ENCODE data around the gene RTKN2. TPM values are rescaled to one million over a fixed set of nuclear protein-coding genes. Genes with fewer than 3 reads are reported as not detected.

RTKN2 gene
- total RNA-seq, 1 donor from 2014 or later: 13.2 TPM

- no peak overlapping the region for H3K4me3 Mint-ChIP-seq (ENCODE audit: low read depth)
- H3K27me3 Mint-ChIP-seq: no peaks in the 10 kb centered on the region
- TF ChIP-seq, protein P1, sequence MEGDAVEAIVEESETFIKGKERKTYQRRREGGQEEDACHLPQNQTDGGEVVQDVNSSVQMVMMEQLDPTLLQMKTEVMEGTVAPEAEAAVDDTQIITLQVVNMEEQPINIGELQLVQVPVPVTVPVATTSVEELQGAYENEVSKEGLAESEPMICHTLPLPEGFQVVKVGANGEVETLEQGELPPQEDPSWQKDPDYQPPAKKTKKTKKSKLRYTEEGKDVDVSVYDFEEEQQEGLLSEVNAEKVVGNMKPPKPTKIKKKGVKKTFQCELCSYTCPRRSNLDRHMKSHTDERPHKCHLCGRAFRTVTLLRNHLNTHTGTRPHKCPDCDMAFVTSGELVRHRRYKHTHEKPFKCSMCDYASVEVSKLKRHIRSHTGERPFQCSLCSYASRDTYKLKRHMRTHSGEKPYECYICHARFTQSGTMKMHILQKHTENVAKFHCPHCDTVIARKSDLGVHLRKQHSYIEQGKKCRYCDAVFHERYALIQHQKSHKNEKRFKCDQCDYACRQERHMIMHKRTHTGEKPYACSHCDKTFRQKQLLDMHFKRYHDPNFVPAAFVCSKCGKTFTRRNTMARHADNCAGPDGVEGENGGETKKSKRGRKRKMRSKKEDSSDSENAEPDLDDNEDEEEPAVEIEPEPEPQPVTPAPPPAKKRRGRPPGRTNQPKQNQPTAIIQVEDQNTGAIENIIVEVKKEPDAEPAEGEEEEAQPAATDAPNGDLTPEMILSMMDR (IDR thresholded peaks at IDR 0.05; ENCODE audit: unreplicated experiment): no peak
- H3K36me3 Mint-ChIP-seq (ENCODE audit: insufficient read depth): peaks cover 8% of the 10 kb centered on the region
- no peak for DNase-seq (ENCODE audit: low spot score, unreplicated experiment)
- H3K4me1 Mint-ChIP-seq (ENCODE audit: low read depth): peaks cover 1% of the 10 kb centered on the region
- no peak overlapping the region for H3K27ac Mint-ChIP-seq
- H3K9me3 Mint-ChIP-seq (ENCODE audit: low read depth): no peaks in the 10 kb centered on the region
These were observed 73.5 kb downstream of the RTKN2 start for GRCh38 chr10:62194924-62195674.

DNA sequence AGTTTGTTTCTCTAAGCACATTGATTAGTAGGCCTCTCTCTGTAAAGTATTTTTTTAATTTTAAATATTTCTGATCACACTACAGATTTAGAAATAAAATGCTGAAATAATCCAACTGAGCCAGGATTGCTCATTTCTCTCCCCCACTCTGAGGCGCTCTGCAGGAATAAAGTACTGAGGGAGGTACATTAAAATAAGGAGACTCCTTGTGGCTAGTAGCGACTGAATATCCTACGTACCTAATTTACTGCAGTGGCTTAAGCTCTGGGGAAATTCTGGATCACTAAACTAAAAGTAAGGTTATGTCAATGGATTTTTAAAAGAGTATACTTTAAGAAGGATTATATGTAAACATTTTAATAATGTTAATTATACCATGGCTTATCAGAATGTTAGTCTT, 75.2 kb downstream of the RTKN2 start:
- Mint-ChIP-seq H3K36me3 (ENCODE audit: insufficient read depth) (peaks cover 11% of the 10 kb centered on the region), H3K27ac (no peak overlapping the region), H3K9me3 (ENCODE audit: low read depth) (no peaks in the 10 kb centered on the region), H3K27me3 (no peaks in the 10 kb centered on the region), H3K4me3 (ENCODE audit: low read depth) (no peak overlapping the region), H3K4me1 (ENCODE audit: low read depth) (no peaks in the 10 kb centered on the region)
- no peak for DNase-seq (ENCODE audit: low spot score, unreplicated experiment)
- TF ChIP-seq, protein P1 (IDR thresholded peaks at IDR 0.05; ENCODE audit: unreplicated experiment): no peak

DNA sequence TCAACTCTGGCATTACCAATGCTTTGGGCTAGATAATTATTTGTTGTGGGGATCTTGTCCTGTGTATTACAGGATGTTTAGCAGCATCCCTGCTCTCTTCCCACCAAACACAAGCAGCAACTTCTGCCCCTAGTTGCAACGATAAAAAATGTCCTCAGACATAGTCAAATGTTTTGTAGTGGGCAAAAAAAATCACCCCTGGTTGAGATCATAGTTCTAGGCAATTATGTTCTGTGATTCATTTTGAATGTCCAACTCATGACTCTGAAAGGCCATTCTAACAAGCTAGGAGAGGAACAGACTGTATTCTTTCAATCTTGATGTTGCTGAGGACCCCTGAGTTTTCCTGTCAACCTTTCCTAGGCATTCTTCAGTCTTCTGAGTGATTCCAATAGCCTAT, 79.5 kb downstream of the RTKN2 start:
- DNase-seq (ENCODE audit: low spot score, unreplicated experiment): no peak
- no peak overlapping the region for H3K4me3 Mint-ChIP-seq (ENCODE audit: low read depth)
- H3K27ac Mint-ChIP-seq: no peak overlapping the region
- TF ChIP-seq, protein P1 (IDR thresholded peaks at IDR 0.05; ENCODE audit: unreplicated experiment): no peak
- H3K27me3 Mint-ChIP-seq: no peaks in the 10 kb centered on the region
- no peaks in the 10 kb centered on the region for H3K9me3 Mint-ChIP-seq (ENCODE audit: low read depth)
- H3K4me1 Mint-ChIP-seq (ENCODE audit: low read depth): peaks cover 10% of the 10 kb centered on the region
- H3K36me3 Mint-ChIP-seq (ENCODE audit: insufficient read depth): peaks cover 10% of the 10 kb centered on the region

DNA sequence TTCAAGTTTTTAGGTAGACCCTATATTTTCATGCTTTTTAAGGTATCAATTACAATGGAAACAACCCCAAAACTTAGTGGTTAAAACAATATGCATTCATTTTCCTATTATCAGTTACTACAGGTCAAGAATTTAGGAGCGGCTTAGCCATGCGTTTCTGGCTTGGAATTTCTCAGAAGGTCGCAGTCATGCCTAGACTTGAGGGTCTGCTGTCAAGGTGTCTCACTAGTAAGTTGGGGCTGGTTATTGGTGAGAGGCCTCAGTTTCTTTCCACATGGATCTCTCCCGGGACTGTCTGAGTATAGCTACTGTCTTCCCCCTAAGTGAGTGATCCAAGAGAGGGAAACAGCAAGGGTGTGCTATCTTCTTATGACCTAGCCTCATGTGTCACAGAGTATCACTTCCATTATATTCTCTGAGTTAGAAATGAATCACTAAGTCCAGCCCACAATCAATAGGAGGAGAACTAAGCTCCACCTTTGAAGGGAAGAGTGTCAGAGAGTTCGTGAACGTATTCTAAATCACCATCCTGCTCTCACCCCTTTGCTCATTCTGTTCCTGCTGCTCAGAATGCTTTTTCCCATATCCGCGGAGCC, 80.5 kb downstream of the RTKN2 start:
- H3K36me3 Mint-ChIP-seq (ENCODE audit: insufficient read depth): peaks cover 10% of the 10 kb centered on the region
- peaks cover 17% of the 10 kb centered on the region for H3K4me1 Mint-ChIP-seq (ENCODE audit: low read depth)
- DNase-seq (ENCODE audit: low spot score, unreplicated experiment): no peak
- H3K27ac Mint-ChIP-seq: no peak overlapping the region
- H3K9me3 Mint-ChIP-seq (ENCODE audit: low read depth): no peaks in the 10 kb centered on the region
- H3K4me3 Mint-ChIP-seq (ENCODE audit: low read depth): no peak overlapping the region
- TF ChIP-seq, protein P1 (IDR thresholded peaks at IDR 0.05; ENCODE audit: unreplicated experiment): no peak
- no peaks in the 10 kb centered on the region for H3K27me3 Mint-ChIP-seq

- Mint-ChIP-seq H3K4me1 (ENCODE audit: low read depth) (peaks cover 17% of the 10 kb centered on the region), H3K27ac (no peak overlapping the region), H3K27me3 (no peaks in the 10 kb centered on the region), H3K36me3 (ENCODE audit: insufficient read depth) (peaks cover 8% of the 10 kb centered on the region), H3K4me3 (ENCODE audit: low read depth) (no peak overlapping the region), H3K9me3 (ENCODE audit: low read depth) (no peaks in the 10 kb centered on the region)
- no peak for DNase-seq (ENCODE audit: low spot score, unreplicated experiment)
- TF ChIP-seq, protein P1 (IDR thresholded peaks at IDR 0.05; ENCODE audit: unreplicated experiment): no peak
These were observed 81.5 kb downstream of the RTKN2 start for GRCh38 chr10:62186999-62187675.
